ENCODE results near the gene CCDC186.

DNA sequence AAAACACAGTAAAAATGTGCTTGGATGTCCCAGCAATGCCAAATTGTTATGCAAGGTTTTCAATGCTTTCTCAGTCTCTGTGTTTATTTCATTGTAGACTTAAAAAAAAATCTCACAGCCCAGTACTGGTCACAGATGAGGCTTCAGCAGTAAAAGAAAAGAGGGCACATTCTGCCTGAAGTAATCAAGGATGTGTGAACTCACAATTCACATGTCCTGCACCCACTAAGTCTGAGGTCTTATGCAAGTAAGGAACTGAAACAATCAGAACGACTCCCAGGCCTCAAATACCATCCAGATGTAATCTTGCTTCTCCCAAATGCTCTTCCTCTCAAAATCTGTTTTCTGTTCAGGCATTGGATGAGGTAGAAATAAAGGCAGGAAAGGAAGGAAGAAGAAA, 96.7 kb downstream of the CCDC186 start:
- TF ChIP-seq, protein P1, sequence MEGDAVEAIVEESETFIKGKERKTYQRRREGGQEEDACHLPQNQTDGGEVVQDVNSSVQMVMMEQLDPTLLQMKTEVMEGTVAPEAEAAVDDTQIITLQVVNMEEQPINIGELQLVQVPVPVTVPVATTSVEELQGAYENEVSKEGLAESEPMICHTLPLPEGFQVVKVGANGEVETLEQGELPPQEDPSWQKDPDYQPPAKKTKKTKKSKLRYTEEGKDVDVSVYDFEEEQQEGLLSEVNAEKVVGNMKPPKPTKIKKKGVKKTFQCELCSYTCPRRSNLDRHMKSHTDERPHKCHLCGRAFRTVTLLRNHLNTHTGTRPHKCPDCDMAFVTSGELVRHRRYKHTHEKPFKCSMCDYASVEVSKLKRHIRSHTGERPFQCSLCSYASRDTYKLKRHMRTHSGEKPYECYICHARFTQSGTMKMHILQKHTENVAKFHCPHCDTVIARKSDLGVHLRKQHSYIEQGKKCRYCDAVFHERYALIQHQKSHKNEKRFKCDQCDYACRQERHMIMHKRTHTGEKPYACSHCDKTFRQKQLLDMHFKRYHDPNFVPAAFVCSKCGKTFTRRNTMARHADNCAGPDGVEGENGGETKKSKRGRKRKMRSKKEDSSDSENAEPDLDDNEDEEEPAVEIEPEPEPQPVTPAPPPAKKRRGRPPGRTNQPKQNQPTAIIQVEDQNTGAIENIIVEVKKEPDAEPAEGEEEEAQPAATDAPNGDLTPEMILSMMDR (IDR thresholded peaks at IDR 0.05): no peak
- TF ChIP-seq, protein P2, sequence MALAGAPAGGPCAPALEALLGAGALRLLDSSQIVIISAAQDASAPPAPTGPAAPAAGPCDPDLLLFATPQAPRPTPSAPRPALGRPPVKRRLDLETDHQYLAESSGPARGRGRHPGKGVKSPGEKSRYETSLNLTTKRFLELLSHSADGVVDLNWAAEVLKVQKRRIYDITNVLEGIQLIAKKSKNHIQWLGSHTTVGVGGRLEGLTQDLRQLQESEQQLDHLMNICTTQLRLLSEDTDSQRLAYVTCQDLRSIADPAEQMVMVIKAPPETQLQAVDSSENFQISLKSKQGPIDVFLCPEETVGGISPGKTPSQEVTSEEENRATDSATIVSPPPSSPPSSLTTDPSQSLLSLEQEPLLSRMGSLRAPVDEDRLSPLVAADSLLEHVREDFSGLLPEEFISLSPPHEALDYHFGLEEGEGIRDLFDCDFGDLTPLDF (CRISPR knock-in tag; IDR thresholded peaks at IDR 0.05): no peak
- TF ChIP-seq ATF1 (CRISPR knock-in tag; IDR thresholded peaks at IDR 0.05): no peak
- TF ChIP-seq, protein P3, sequence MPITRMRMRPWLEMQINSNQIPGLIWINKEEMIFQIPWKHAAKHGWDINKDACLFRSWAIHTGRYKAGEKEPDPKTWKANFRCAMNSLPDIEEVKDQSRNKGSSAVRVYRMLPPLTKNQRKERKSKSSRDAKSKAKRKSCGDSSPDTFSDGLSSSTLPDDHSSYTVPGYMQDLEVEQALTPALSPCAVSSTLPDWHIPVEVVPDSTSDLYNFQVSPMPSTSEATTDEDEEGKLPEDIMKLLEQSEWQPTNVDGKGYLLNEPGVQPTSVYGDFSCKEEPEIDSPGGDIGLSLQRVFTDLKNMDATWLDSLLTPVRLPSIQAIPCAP (CRISPR knock-in tag; IDR thresholded peaks at IDR 0.05): no peak
- TF ChIP-seq CREB1 (CRISPR knock-in tag; IDR thresholded peaks at IDR 0.05): no peak
- TF ChIP-seq NR1H2 (CRISPR knock-in tag; IDR thresholded peaks at IDR 0.05): no peak
- TF ChIP-seq, protein P4, sequence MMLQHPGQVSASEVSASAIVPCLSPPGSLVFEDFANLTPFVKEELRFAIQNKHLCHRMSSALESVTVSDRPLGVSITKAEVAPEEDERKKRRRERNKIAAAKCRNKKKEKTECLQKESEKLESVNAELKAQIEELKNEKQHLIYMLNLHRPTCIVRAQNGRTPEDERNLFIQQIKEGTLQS (CRISPR knock-in tag; conservative IDR thresholded peaks at IDR 0.05): no peak
- TF ChIP-seq, protein P5, sequence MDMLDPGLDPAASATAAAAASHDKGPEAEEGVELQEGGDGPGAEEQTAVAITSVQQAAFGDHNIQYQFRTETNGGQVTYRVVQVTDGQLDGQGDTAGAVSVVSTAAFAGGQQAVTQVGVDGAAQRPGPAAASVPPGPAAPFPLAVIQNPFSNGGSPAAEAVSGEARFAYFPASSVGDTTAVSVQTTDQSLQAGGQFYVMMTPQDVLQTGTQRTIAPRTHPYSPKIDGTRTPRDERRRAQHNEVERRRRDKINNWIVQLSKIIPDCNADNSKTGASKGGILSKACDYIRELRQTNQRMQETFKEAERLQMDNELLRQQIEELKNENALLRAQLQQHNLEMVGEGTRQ (CRISPR knock-in tag; IDR thresholded peaks at IDR 0.05): no peak
